Activated naive CD8-positive, alpha-beta T cell treated with anti-CD3 and anti-CD28 coated beads, Interleukin-2, amount 10 ng/mL, durations not matched to agents 7 days and 5 days (primary cell): ENCODE measurements around the gene LZTS2. TPM values are rescaled to one million over a fixed set of nuclear protein-coding genes. Genes with fewer than 3 reads are reported as not detected.

ENCODE experiments used
- ATAC-seq: fragments of 150-1000 bp; cut with Tn5 transposase; one replicate; pipeline ENCODE4 v1.10.0; 2021; ENCODE audit warnings: low read depth, moderate library complexity
- POLR2A ChIA-PET: fragments of 350-600 bp; sonication (Branson Sonifier 250); formaldehyde crosslinking; loops from one replicate; lab custom pipeline; 2021; ENCODE audit warnings: antibody characterized with exemption; lab: Charles Lee
- DNase-seq: peaks from one replicate; pipeline ENCODE4 v3.0.0; 2021
- H3K27ac Mint-ChIP-seq: one replicate; pipeline ENCODE4 v1.8.0; 2022; ENCODE audit warnings: mild to moderate bottlenecking, mixed read lengths
- H3K27me3 Mint-ChIP-seq: one replicate; pipeline ENCODE4 v1.8.0; 2022; ENCODE audit warnings: mild to moderate bottlenecking, moderate library complexity, mixed read lengths
- H3K36me3 Mint-ChIP-seq: one replicate; pipeline ENCODE4 v1.8.0; 2021; ENCODE audit warnings: mild to moderate bottlenecking, mixed read lengths
- H3K4me1 Mint-ChIP-seq: one replicate; pipeline ENCODE4 v1.8.0; 2021; ENCODE audit warnings: mixed read lengths
- H3K4me3 Mint-ChIP-seq: one replicate; pipeline ENCODE4 v1.8.0; 2022; ENCODE audit warnings: mild to moderate bottlenecking, moderate library complexity, mixed read lengths
- H3K9me3 Mint-ChIP-seq: one replicate; pipeline ENCODE4 v1.8.0; 2021; ENCODE audit warnings: mixed read lengths
- total RNA-seq, 2 experiments: library from RNA; stranded (reverse); gene quantifications; one replicate each; pipeline ENCODE4 v1.2.3, GENCODE V29; 2021

The LZTS2 gene
- total RNA-seq, 2 experiments from 2014 or later = 22.0 to 22.4 TPM

- Mint-ChIP-seq H3K4me1 (peaks cover 20% of the 10 kb centered on the region), H3K27me3 (no peaks in the 10 kb centered on the region), H3K4me3 (peak overlapping the region; percentile 88), H3K36me3 (peaks cover 5% of the 10 kb centered on the region), H3K27ac (peak overlapping the region; percentile 92), H3K9me3 (no peaks in the 10 kb centered on the region)
- DNase-seq = peak; percentile 74
- POLR2A ChIA-PET = interaction anchor here (0.5 to 3.8 kb wide), 8 partner anchors 10 to 85 kb away, joined by 3 to 36 read pairs (median 4); partner anchors contain the start of genes MRPL43, PDZD7, SFXN3 and TWNK
- peak; percentile 7 for ATAC-seq
Measured at GRCh38 chr10:100996678-100997359, 2.8 kb upstream of the LZTS2 start.

- ATAC-seq (peak; percentile 51), DNase-seq (peak; percentile 89)
- peaks cover 19% of the 10 kb centered on the region for H3K4me1 Mint-ChIP-seq
- H3K27me3 Mint-ChIP-seq = no peaks in the 10 kb centered on the region
- peak overlapping the region; percentile 88 for H3K4me3 Mint-ChIP-seq
- H3K36me3 Mint-ChIP-seq = peaks cover 5% of the 10 kb centered on the region
- no peaks in the 10 kb centered on the region for H3K9me3 Mint-ChIP-seq
- peak overlapping the region; percentile 94 for H3K27ac Mint-ChIP-seq
- POLR2A ChIA-PET = interaction anchor here (0.5 to 3.8 kb wide), 12 partner anchors 10 to 818 kb away, joined by 3 to 36 read pairs (median 4); partner anchors contain the start of genes MRPL43, PDZD7, SFXN3 and TWNK
Measured at GRCh38 chr10:100997360-100998182, 2.0 kb upstream of the LZTS2 start.

- peak; percentile 77 for DNase-seq
- Mint-ChIP-seq H3K4me3 (peak overlapping the region; percentile 88), H3K36me3 (peaks cover 3% of the 10 kb centered on the region), H3K27me3 (no peaks in the 10 kb centered on the region), H3K4me1 (peaks cover 19% of the 10 kb centered on the region), H3K9me3 (no peaks in the 10 kb centered on the region), H3K27ac (peak overlapping the region; percentile 94)
- peak; percentile 23 for ATAC-seq
- POLR2A ChIA-PET = interaction anchor here (0.6 to 3.8 kb wide), 9 partner anchors 11 to 817 kb away, joined by 3 to 36 read pairs (median 6); partner anchors contain the start of genes MRPL43, PDZD7, SFXN3 and TWNK
Measured at GRCh38 chr10:100998183-100998990, 1.2 kb upstream of the LZTS2 start.

GRCh38 chr10:100998991-100999741 is 442 bp upstream of the LZTS2 start:
- no peaks in the 10 kb centered on the region for H3K27me3 Mint-ChIP-seq
- peaks cover 19% of the 10 kb centered on the region for H3K4me1 Mint-ChIP-seq
- peak overlapping the region; percentile 88 for H3K4me3 Mint-ChIP-seq
- ATAC-seq (peak; percentile 61), DNase-seq (peak; percentile 92)
- peaks cover 3% of the 10 kb centered on the region for H3K36me3 Mint-ChIP-seq
- POLR2A ChIA-PET = interaction anchor here (1.1 to 3.8 kb wide), 2 partner anchors 12 to 19 kb away, joined by 6 to 36 read pairs; partner anchors contain the start of genes MRPL43 and TWNK
- no peaks in the 10 kb centered on the region for H3K9me3 Mint-ChIP-seq
- peak overlapping the region; percentile 94 for H3K27ac Mint-ChIP-seq

GRCh38 chr10:101000127-101000914 is 713 bp downstream of the LZTS2 start:
- no peak for ATAC-seq
- Mint-ChIP-seq H3K4me1 (peaks cover 19% of the 10 kb centered on the region), H3K9me3 (no peaks in the 10 kb centered on the region), H3K4me3 (peak overlapping the region; percentile 72), H3K27ac (peak overlapping the region; percentile 4), H3K36me3 (peaks cover 3% of the 10 kb centered on the region), H3K27me3 (no peaks in the 10 kb centered on the region)
- POLR2A ChIA-PET = no interaction called here
- no peak for DNase-seq

GRCh38 chr10:101000915-101001658 is 1.5 kb downstream of the LZTS2 start:
- peak overlapping the region; percentile 52 for H3K4me3 Mint-ChIP-seq
- peaks cover 3% of the 10 kb centered on the region for H3K36me3 Mint-ChIP-seq
- no peak for DNase-seq
- no peaks in the 10 kb centered on the region for H3K9me3 Mint-ChIP-seq
- H3K27ac Mint-ChIP-seq = peak overlapping the region; percentile 22
- H3K27me3 Mint-ChIP-seq = no peaks in the 10 kb centered on the region
- POLR2A ChIA-PET = no interaction called here
- peaks cover 17% of the 10 kb centered on the region for H3K4me1 Mint-ChIP-seq
- no peak for ATAC-seq

- POLR2A ChIA-PET = no interaction called here
- Mint-ChIP-seq H3K9me3 (no peaks in the 10 kb centered on the region), H3K36me3 (peaks cover 3% of the 10 kb centered on the region), H3K4me3 (no peak overlapping the region), H3K27me3 (no peaks in the 10 kb centered on the region), H3K4me1 (peaks cover 11% of the 10 kb centered on the region), H3K27ac (no peak overlapping the region)
- ATAC-seq (no peak), DNase-seq (no peak)
Measured at GRCh38 chr10:101001659-101002035, 2.0 kb downstream of the LZTS2 start.

GRCh38 chr10:101002456-101002855 is 2.8 kb downstream of the LZTS2 start:
- ATAC-seq = no peak
- H3K36me3 Mint-ChIP-seq = peaks cover 3% of the 10 kb centered on the region
- H3K27me3 Mint-ChIP-seq = no peaks in the 10 kb centered on the region
- no peaks in the 10 kb centered on the region for H3K9me3 Mint-ChIP-seq
- no peak overlapping the region for H3K4me3 Mint-ChIP-seq
- H3K4me1 Mint-ChIP-seq = peaks cover 10% of the 10 kb centered on the region
- POLR2A ChIA-PET = no interaction called here
- H3K27ac Mint-ChIP-seq = no peak overlapping the region
- no peak for DNase-seq

- H3K36me3 Mint-ChIP-seq = peaks cover 3% of the 10 kb centered on the region
- peaks cover 3% of the 10 kb centered on the region for H3K4me1 Mint-ChIP-seq
- ATAC-seq (no peak), DNase-seq (no peak)
- no peak overlapping the region for H3K27ac Mint-ChIP-seq
- no peaks in the 10 kb centered on the region for H3K9me3 Mint-ChIP-seq
- no peaks in the 10 kb centered on the region for H3K27me3 Mint-ChIP-seq
- POLR2A ChIA-PET = no interaction called here
- no peak overlapping the region for H3K4me3 Mint-ChIP-seq
Measured at GRCh38 chr10:101003639-101004206, 4.1 kb downstream of the LZTS2 start.

- H3K36me3 Mint-ChIP-seq = peaks cover 3% of the 10 kb centered on the region
- no peaks in the 10 kb centered on the region for H3K9me3 Mint-ChIP-seq
- H3K4me3 Mint-ChIP-seq = no peak overlapping the region
- POLR2A ChIA-PET = no interaction called here
- H3K27ac Mint-ChIP-seq = no peak overlapping the region
- H3K27me3 Mint-ChIP-seq = no peaks in the 10 kb centered on the region
- H3K4me1 Mint-ChIP-seq = peaks cover 2% of the 10 kb centered on the region
- ATAC-seq (no peak), DNase-seq (no peak)
Measured at GRCh38 chr10:101005361-101005760, 5.8 kb downstream of the LZTS2 start.

GRCh38 chr10:101005869-101006567 is 6.4 kb downstream of the LZTS2 start:
- H3K27me3 Mint-ChIP-seq = no peaks in the 10 kb centered on the region
- H3K4me1 Mint-ChIP-seq = peaks cover 1% of the 10 kb centered on the region
- H3K9me3 Mint-ChIP-seq = no peaks in the 10 kb centered on the region
- no peak for ATAC-seq
- H3K4me3 Mint-ChIP-seq = no peak overlapping the region
- H3K27ac Mint-ChIP-seq = no peak overlapping the region
- H3K36me3 Mint-ChIP-seq = peaks cover 2% of the 10 kb centered on the region
- POLR2A ChIA-PET = no interaction called here
- no peak for DNase-seq
